IMR-90 (cell line): ENCODE measurements around the gene GIT2. TPM values are rescaled to one million over a fixed set of nuclear protein-coding genes. Genes with fewer than 3 reads are reported as not detected.

Experiments
- ATAC-seq: fragments of 200-7000 bp; cut with Tn5 transposase; 2 replicates; pipeline ENCODE4 v1.9.1; 2020; ENCODE audit warnings: low read depth, mild to moderate bottlenecking, moderate library complexity
- BruUV-seq: library from RNA; stranded (reverse); fragments of 400-500 nt; replicated peaks from 2 replicates; lab custom pipeline; 2021; lab: Mats Ljungman, UMichigan
- CTCF ChIA-PET: fragments of 300-600 bp; formaldehyde crosslinking; extraction: SDS; loops from one replicate; lab custom pipeline; 2021; ENCODE audit warnings: antibody characterized with exemption; lab: Yijun Ruan, JAX
- POLR2A ChIA-PET: fragments of 300-600 bp; sonication (Branson Sonifier 250); formaldehyde crosslinking; loops from one replicate; lab custom pipeline; 2022; ENCODE audit warnings: antibody characterized with exemption; ENCODE audit not compliant: unreplicated experiment; lab: Charles Lee
- DNase-seq: peaks from one replicate; pipeline ENCODE4 v3.0.0; 2013
- H2AFZ ChIP-seq: replicated peaks from 2 replicates; pipeline ENCODE3; 2013; ENCODE audit warnings: low read length, mild to moderate bottlenecking; ENCODE audit not compliant: poor library complexity
- H2AK5ac ChIP-seq: 2 replicates; pipeline ENCODE4 v1.6.1; 2013; ENCODE audit warnings: low read depth, low read length, inconsistent platforms
- H2AK9ac ChIP-seq: replicated peaks from 2 replicates; pipeline ENCODE3; 2013; ENCODE audit warnings: mild to moderate bottlenecking, low read depth, low read length, moderate library complexity; ENCODE audit not compliant: poor library complexity
- H2BK120ac ChIP-seq: 2 replicates; pipeline ENCODE4 v1.6.1; 2013; ENCODE audit warnings: low read depth, low read length, inconsistent platforms
- H2BK15ac ChIP-seq: 3 replicates; pipeline ENCODE4 v1.6.1; 2013; ENCODE audit warnings: low read depth, low read length, inconsistent platforms
- H2BK20ac ChIP-seq: 2 replicates; pipeline ENCODE4 v1.6.1; 2013; ENCODE audit warnings: low read depth, mild to moderate bottlenecking, inconsistent platforms, low read length, moderate library complexity
- H2BK5ac ChIP-seq: 2 replicates; pipeline ENCODE4 v1.6.1; 2013; ENCODE audit warnings: mild to moderate bottlenecking, low read depth, low read length, inconsistent platforms; ENCODE audit not compliant: poor library complexity, severe bottlenecking
- H3K14ac ChIP-seq: replicated peaks from 2 replicates; pipeline ENCODE4 v1.6.1; 2013; ENCODE audit warnings: low read depth, low read length, inconsistent platforms
- H3K18ac ChIP-seq: 2 replicates; pipeline ENCODE4 v1.6.1; 2013; ENCODE audit warnings: low read depth, low read length, control low read depth
- H3K23ac ChIP-seq: 2 replicates; pipeline ENCODE4 v1.6.1; 2013; ENCODE audit warnings: low read depth, low read length, inconsistent platforms
- H3K27ac ChIP-seq: 2 replicates; pipeline ENCODE4 v1.5.1; 2013; ENCODE audit warnings: mild to moderate bottlenecking, control low read depth, low read length; ENCODE audit not compliant: insufficient read depth
- H3K27me3 ChIP-seq: 2 replicates; pipeline ENCODE4 v1.6.1; 2013; ENCODE audit warnings: low read length; ENCODE audit not compliant: control insufficient read depth, insufficient read depth
- H3K36me3 ChIP-seq: 2 replicates; pipeline ENCODE4 v1.6.1; 2013; ENCODE audit warnings: low read length, mixed read lengths; ENCODE audit not compliant: control insufficient read depth, insufficient read depth
- H3K4ac ChIP-seq: 2 replicates; pipeline ENCODE4 v1.6.1; 2013; ENCODE audit warnings: low read depth, low read length, inconsistent platforms
- H3K4me1 ChIP-seq: 2 replicates; pipeline ENCODE4 v1.6.1; 2013; ENCODE audit warnings: low read length, mixed read lengths; ENCODE audit not compliant: control insufficient read depth, insufficient read depth
- H3K4me2 ChIP-seq: 2 replicates; pipeline ENCODE4 v1.6.1; 2013; ENCODE audit warnings: low read depth, mild to moderate bottlenecking, control low read depth, low read length, moderate library complexity
- H3K4me3 ChIP-seq: 2 replicates; pipeline ENCODE4 v1.5.1; 2013; ENCODE audit warnings: low read depth, mild to moderate bottlenecking, control low read depth, low read length, moderate library complexity; ENCODE audit not compliant: insufficient read depth
- H3K56ac ChIP-seq: 2 replicates; pipeline ENCODE4 v1.6.1; 2013; ENCODE audit warnings: low read length, inconsistent platforms; ENCODE audit not compliant: insufficient read depth; ENCODE audit errors: extremely low read depth
- H3K79me1 ChIP-seq, 2 experiments: 2 replicates each; pipeline ENCODE4 v1.6.1; 2013; ENCODE audit warnings: low read length in 2 of 2, inconsistent platforms in 1 of 2, low read depth in 1 of 2
- H3K9ac ChIP-seq: 2 replicates; pipeline ENCODE4 v1.6.1; 2013; ENCODE audit warnings: low read depth, low read length, control low read depth
- H3K9me1 ChIP-seq: 2 replicates; pipeline ENCODE4 v1.6.1; 2013; ENCODE audit warnings: low read length, inconsistent platforms; ENCODE audit not compliant: insufficient read depth
- H3K9me3 ChIP-seq: 2 replicates; pipeline ENCODE4 v1.6.1; 2013; ENCODE audit warnings: low read length; ENCODE audit not compliant: control insufficient read depth, insufficient read depth
- H4K20me1 ChIP-seq: 2 replicates; pipeline ENCODE4 v1.6.1; 2013; ENCODE audit warnings: low read length, inconsistent platforms; ENCODE audit not compliant: insufficient read depth
- H4K5ac ChIP-seq: 2 replicates; pipeline ENCODE4 v1.6.1; 2013; ENCODE audit warnings: mild to moderate bottlenecking, low read depth, low read length, control low read depth
- H4K8ac ChIP-seq, 2 experiments: 2 replicates each; pipeline ENCODE4 v1.6.1; 2013; ENCODE audit warnings: low read depth in 2 of 2, low read length in 2 of 2, control low read depth in 1 of 2, inconsistent platforms in 1 of 2
- H4K91ac ChIP-seq: 2 replicates; pipeline ENCODE4 v1.6.1; 2013; ENCODE audit warnings: low read depth, low read length, inconsistent platforms; ENCODE audit not compliant: insufficient read depth
- CTCF ChIP-seq: conservative IDR thresholded peaks from 2 replicates; pipeline ENCODE4 v1.5.1; 2012; ENCODE audit warnings: mild to moderate bottlenecking, low read depth, low read length, improper control_type of control experiment
- FOS ChIP-seq: fragments of 150-350 bp; IDR thresholded peaks from 2 replicates; pipeline ENCODE4 v1.6.1; 2016; ENCODE audit warnings: low read depth, low read length
- RCOR1 ChIP-seq: IDR thresholded peaks from 2 replicates; pipeline ENCODE4 v1.6.1; 2012; ENCODE audit warnings: mild to moderate bottlenecking, low read length, improper control_type of control experiment; ENCODE audit not compliant: insufficient replicate concordance
- WGBS, 2 experiments: methylation state at CpG; one replicate each; pipeline versions ENCODE4 v1.1.5 to v1.1.7; 2013; ENCODE audit warnings: missing lambda C conversion rate in 2 of 2; ENCODE audit not compliant: insufficient read length in 1 of 2; ENCODE audit errors: extremely low coverage in 2 of 2; 5-methylcytosine and 5-hydroxymethylcytosine counted together
- dilution Hi-C: fragments of 300-500 bp; cut with HindIII; formaldehyde crosslinking; loops from one replicate; pipeline ENCODE4 v1.14.3; 2018; ENCODE audit warnings: low sequenced_read_pairs; ENCODE audit not compliant: unreplicated experiment
- in situ Hi-C: fragments of 300-500 bp; cut with MboI; formaldehyde crosslinking; loops from 3 replicates; pipeline ENCODE4 v1.14.3; 2019; ENCODE audit warnings: low sequenced_read_pairs, inconsistent platforms, mixed read lengths
- intact Hi-C: fragments of 100-400 bp; cut with micrococcal nuclease; formaldehyde crosslinking; loops from 2 replicates; pipeline ENCODE4 v1.10.0; 2022
- polyA plus RNA-seq, 3 experiments: library from polyadenylated mRNA; depleted of rRNA; stranded (reverse); fragments of >200 nt; gene quantifications; 2 replicates each; pipeline ENCODE4 v1.2.3, GENCODE V29; 2012; ENCODE audit warnings: low replicate concordance in 1 of 3
- total RNA-seq: library from RNA; depleted of rRNA; stranded (reverse); fragments of >200 nt; gene quantifications from 2 replicates; pipeline ENCODE4 v1.2.3, GENCODE V29; 2012

The GIT2 gene
- total and polyA plus RNA-seq, 2 of the 4 experiments (the other 2 are of a cell fraction), result 48.0 to 71.9 TPM

- intact Hi-C loops, result no loop called here
- Histone ChIP-seq H4K5ac (no peak overlapping the region), H3K9me1 (peaks cover 4% of the 10 kb centered on the region; the same call in 1 of the 2 replicates), H3K27me3 (no peaks in the 10 kb centered on the region; the same call in 1 of the 2 replicates), H3K4me1 (peaks cover 3% of the 10 kb centered on the region; the same call in 1 of the 2 replicates), H2BK120ac (no peak overlapping the region), H3K4me2 (no peak overlapping the region), H4K8ac (no peak overlapping the region), H2BK15ac (no peak overlapping the region), H3K36me3 (no peaks in the 10 kb centered on the region), H3K27ac (no peak overlapping the region), H3K56ac (no peak overlapping the region), H4K91ac (no peak overlapping the region), H2BK5ac (no peak overlapping the region), H2BK20ac (no peak overlapping the region), H3K9ac (no peak overlapping the region), H3K9me3 (no peaks in the 10 kb centered on the region), H3K4ac (no peak overlapping the region), H3K79me1 (peaks cover 0 to 8% of the 10 kb centered on the region in 2 experiments; a peak in 2 of 4 replicates), H2AK5ac (no peak overlapping the region), H3K23ac (no peak overlapping the region), H3K14ac (no peak overlapping the region), H3K18ac (no peak overlapping the region), H4K20me1 (no peaks in the 10 kb centered on the region), H2AFZ (no peak overlapping the region), H2AK9ac (no peak overlapping the region), H3K4me3 (no peak overlapping the region)
- ChIA-PET POLR2A (interaction anchor here (0.6 kb wide), 1 partner anchor 12 kb away, joined by 16 read pairs; no protein-coding TSS in a partner anchor), CTCF (interaction anchor here (0.6 kb wide), 1 partner anchor 54 kb away, joined by 3 read pairs; no protein-coding TSS in a partner anchor)
- WGBS, 2 experiments, result no CpG with 5 or more reads among the region's 4 CpGs
- dilution Hi-C loops, result no loop called here
- TF ChIP-seq RCOR1 (no peak), FOS (no peak), CTCF (no peak)
- in situ Hi-C loops, result no loop called here
- BruUV-seq, result no TSS peak
- ATAC-seq, result no peak
- no peak for DNase-seq
Observed at GRCh38 chr12:109894939-109895338, 101.2 kb downstream of the GIT2 start.
